GM19238 (cell line): ENCODE results near the gene ADAD2.
"Not testable (repeated sequence)": the region's sequence is repeated elsewhere in the genome, so short reads cannot be mapped to it uniquely, and the experiment has no call there.

Experiments
- DNase-seq: peaks from one replicate; pipeline ENCODE4 v3.0.0; 2011; ENCODE audit warnings: low spot score; ENCODE audit not compliant: insufficient read length

Gene ADAD2

GRCh38 chr16:84195201-84196093 lies 4.5 kb downstream of the ADAD2 start:
- DNase-seq, result no peak

GRCh38 chr16:84196101-84196500 lies 5.1 kb downstream of the ADAD2 start:
- DNase-seq, result no peak

GRCh38 chr16:84196727-84197394 lies 5.9 kb downstream of the ADAD2 start:
- DNase-seq, result no peak

GRCh38 chr16:84197466-84198128 lies 6.6 kb downstream of the ADAD2 start:
- no peak for DNase-seq

GRCh38 chr16:84198401-84198800 lies 7.4 kb downstream of the ADAD2 start:
- DNase-seq, result no peak

- no peak for DNase-seq
Measured at GRCh38 chr16:84199097-84199496, 8.1 kb downstream of the ADAD2 start.

GRCh38 chr16:84199861-84200260 lies 8.9 kb downstream of the ADAD2 start:
- DNase-seq, result no peak

GRCh38 chr16:84204551-84204950 lies 13.6 kb downstream of the ADAD2 start:
- not testable (repeated sequence) for DNase-seq

GRCh38 chr16:84205123-84205522 lies 14.2 kb downstream of the ADAD2 start:
- not testable (repeated sequence) for DNase-seq

GRCh38 chr16:84205976-84206691 lies 15.2 kb downstream of the ADAD2 start:
- no peak for DNase-seq

GRCh38 chr16:84207251-84207650 lies 16.3 kb downstream of the ADAD2 start:
- no peak for DNase-seq

- no peak for DNase-seq
Measured at GRCh38 chr16:84207879-84208278, 16.9 kb downstream of the ADAD2 start.

GRCh38 chr16:84209989-84210388 lies 19.0 kb downstream of the ADAD2 start:
- no peak for DNase-seq

- DNase-seq, result no peak
Measured at GRCh38 chr16:84212154-84212553, 21.2 kb downstream of the ADAD2 start.

GRCh38 chr16:84212631-84213030 lies 21.7 kb downstream of the ADAD2 start:
- no peak for DNase-seq

- DNase-seq, result no peak
Measured at GRCh38 chr16:84214451-84215066, 23.6 kb downstream of the ADAD2 start.

- DNase-seq, result no peak
Measured at GRCh38 chr16:84215531-84215930, 24.6 kb downstream of the ADAD2 start.

GRCh38 chr16:84216144-84216543 lies 25.2 kb downstream of the ADAD2 start:
- DNase-seq, result not testable (repeated sequence)

GRCh38 chr16:84218176-84218823 lies 27.3 kb downstream of the ADAD2 start:
- DNase-seq, result no peak

GRCh38 chr16:84218956-84219355 lies 28.0 kb downstream of the ADAD2 start:
- no peak for DNase-seq

GRCh38 chr16:84220851-84221250 lies 29.9 kb downstream of the ADAD2 start:
- DNase-seq, result no peak
